GM12875 (cell line): Measurements from ENCODE around the gene LNPEP.

Experiments used
- H3K4me3 ChIP-seq: one replicate; pipeline ENCODE4 v1.5.1; 2011; ENCODE audit warnings: low read depth, low read length, control low read depth
- TF ChIP-seq, protein P1 (sequence below): IDR thresholded peaks from 2 replicates; pipeline ENCODE4 v1.5.1; 2011; ENCODE audit warnings: low read depth, mild to moderate bottlenecking, control low read depth, inconsistent platforms, low read length, moderate library complexity, borderline replicate concordance; ENCODE audit not compliant: insufficient read depth

Gene LNPEP

DNA sequence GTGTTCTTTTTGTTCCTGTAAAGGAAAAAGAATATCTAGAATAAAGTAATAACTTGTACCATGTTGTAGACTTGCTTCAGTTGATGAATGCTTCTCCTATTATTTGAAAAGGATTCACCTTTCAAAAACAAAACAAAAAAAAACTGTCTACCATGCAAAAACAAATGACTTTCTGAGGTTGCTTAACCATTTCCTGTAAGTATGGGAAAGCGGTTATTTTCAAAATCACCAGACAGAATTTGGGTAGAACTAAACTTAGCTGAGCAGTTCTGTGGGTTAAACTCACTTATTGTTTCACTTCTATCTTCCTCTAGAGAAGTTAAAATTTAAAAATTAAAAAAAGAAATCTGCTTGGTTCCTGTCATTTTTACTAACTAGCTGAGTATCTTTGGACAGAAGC lies 25.2 kb downstream of the LNPEP start:
- TF ChIP-seq, protein P1, sequence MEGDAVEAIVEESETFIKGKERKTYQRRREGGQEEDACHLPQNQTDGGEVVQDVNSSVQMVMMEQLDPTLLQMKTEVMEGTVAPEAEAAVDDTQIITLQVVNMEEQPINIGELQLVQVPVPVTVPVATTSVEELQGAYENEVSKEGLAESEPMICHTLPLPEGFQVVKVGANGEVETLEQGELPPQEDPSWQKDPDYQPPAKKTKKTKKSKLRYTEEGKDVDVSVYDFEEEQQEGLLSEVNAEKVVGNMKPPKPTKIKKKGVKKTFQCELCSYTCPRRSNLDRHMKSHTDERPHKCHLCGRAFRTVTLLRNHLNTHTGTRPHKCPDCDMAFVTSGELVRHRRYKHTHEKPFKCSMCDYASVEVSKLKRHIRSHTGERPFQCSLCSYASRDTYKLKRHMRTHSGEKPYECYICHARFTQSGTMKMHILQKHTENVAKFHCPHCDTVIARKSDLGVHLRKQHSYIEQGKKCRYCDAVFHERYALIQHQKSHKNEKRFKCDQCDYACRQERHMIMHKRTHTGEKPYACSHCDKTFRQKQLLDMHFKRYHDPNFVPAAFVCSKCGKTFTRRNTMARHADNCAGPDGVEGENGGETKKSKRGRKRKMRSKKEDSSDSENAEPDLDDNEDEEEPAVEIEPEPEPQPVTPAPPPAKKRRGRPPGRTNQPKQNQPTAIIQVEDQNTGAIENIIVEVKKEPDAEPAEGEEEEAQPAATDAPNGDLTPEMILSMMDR: no peak
- no peak overlapping the region for H3K4me3 ChIP-seq

DNA sequence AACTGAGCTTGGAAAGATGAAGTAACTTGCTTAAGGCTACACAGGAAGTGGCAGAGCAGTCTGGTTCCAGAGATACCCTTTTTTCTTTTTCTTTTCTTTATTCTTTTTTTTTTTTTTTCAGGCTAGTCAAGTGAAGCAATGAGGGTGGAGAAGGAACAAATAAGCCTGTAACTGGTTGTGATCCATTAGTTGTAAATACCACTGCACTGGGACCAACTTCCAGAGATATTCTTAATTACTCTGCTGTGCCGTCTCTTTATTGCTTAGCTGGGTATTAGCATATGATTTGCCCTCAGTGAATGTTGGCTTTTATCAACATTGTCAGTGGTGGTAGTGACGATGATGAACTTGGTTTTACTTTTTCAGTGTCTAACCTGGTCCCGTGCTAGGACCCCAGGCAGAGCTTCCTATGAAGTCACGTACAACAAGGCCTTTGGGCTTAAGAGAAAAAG lies 26.7 kb downstream of the LNPEP start:
- H3K4me3 ChIP-seq: no peak overlapping the region
- TF ChIP-seq, protein P1: no peak

DNA sequence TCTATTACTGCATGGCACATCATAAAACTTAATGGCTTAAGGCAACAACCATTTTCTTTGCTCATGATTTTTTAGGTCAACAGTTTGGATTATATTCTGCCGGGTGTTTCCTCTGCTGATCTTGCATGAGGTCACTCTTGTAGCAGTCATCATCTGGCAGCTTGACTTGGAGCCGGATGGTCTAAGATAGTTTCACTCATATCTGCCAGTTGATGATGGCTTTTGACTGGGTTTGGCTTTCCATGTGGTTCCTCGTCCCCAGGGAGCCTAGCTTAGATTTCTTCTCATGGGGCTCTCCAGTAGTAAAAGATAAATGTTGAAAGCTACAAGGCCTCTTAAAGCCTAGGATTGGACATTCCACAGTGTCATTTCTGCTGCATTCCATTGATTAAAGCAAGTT lies 27.4 kb downstream of the LNPEP start:
- H3K4me3 ChIP-seq: no peak overlapping the region
- TF ChIP-seq, protein P1: no peak

DNA sequence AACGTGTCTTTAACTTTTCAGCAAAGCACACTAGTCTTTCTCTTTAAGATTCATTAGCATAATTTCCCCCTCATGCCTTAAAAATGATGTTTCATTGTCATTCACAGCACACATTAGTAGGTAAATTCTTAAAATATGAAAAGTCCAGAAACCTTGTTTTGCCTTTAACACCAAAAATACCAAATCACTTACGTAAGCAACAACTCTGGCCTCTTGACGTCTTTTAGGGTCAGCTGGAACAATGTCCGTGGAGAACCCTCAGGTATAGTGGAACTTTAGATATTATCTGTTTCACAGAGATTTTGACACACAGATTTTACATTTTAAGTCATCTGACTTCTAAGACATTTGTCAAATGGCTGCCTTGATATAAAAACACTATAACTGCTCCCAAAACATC lies 30.9 kb downstream of the LNPEP start:
- H3K4me3 ChIP-seq: no peak overlapping the region
- TF ChIP-seq, protein P1: no peak

DNA sequence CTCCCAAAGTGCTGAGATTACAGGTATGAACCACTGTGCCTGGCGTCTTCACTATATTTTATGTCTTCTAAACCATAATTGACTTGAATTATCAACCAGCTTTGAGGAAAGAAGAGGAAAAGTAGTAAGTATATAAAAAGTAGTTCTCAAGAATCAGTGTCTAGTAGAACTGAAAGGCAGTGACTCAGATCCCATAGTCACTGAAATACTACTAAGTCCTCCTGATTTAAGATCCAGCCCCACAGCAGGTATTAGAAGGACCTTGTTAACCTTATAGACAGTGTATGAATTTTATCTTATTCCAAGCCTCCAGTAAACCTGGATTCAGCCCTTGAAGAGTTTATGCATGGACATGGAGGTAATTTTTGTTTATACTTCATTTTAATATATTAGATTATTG lies 31.5 kb downstream of the LNPEP start:
- H3K4me3 ChIP-seq: no peak overlapping the region
- TF ChIP-seq, protein P1: no peak

DNA sequence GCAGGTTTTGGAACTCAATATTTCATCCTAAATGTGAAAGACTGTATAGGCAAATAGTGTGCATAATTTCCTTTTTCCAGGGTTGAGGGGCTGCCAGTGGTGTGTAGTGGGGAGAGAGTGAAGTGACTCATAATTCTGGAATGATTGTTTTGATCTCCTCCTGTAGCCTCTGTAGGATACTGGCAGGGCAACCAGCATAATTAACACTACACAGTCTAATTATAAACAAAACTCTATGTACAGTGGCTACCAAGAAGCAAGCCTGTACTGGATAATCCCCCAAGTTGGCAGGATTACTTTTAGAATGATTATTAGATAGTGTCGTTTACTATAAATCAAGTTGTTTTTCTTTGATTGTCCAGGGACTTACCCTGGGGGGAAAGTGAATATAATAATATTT lies 32.2 kb downstream of the LNPEP start:
- no peak overlapping the region for H3K4me3 ChIP-seq

DNA sequence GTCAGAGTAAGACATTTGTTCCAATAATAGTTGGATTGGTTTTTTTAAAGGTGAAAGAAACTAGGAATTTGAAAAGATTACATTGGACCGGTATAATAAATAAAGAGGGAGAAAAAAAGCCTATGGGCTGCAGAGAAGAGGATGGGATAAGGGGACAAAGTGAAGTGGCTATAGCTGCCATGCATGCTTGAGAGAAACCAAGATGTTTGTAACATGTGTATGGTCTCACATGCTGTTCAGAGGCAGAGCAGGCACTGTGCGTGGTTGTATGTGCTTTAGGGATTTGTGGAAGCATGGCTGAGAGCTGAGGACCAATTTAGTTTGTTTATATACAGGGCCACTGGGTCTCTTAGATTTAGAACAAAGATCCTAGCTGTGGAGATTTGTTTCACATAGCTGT lies 32.7 kb downstream of the LNPEP start:
- H3K4me3 ChIP-seq: no peak overlapping the region
- TF ChIP-seq, protein P1: no peak

More for the DNA sequence above, 32.2 kb downstream of the LNPEP start:
- TF ChIP-seq, protein P1: no peak
